NB4 (cell line): ENCODE data around the gene TNFRSF8.

Source experiments
- CTCF ChIP-seq: IDR thresholded peaks from one replicate; pipeline ENCODE4 v1.5.1; 2012; ENCODE audit warnings: low read depth, low read length
- MYC ChIP-seq: IDR thresholded peaks from 2 replicates; pipeline ENCODE4 v1.6.1; 2011; ENCODE audit warnings: low read depth, low read length
- POLR2A ChIP-seq: IDR thresholded peaks from 2 replicates; pipeline ENCODE4 v1.6.1; 2011; ENCODE audit warnings: mild to moderate bottlenecking; ENCODE audit not compliant: insufficient read length; ENCODE audit errors: extremely low read depth
- TF ChIP-seq, protein P1 (sequence below): IDR thresholded peaks from 2 replicates; pipeline ENCODE4 v1.6.1; 2011; ENCODE audit warnings: low read depth, low read length

DNA sequence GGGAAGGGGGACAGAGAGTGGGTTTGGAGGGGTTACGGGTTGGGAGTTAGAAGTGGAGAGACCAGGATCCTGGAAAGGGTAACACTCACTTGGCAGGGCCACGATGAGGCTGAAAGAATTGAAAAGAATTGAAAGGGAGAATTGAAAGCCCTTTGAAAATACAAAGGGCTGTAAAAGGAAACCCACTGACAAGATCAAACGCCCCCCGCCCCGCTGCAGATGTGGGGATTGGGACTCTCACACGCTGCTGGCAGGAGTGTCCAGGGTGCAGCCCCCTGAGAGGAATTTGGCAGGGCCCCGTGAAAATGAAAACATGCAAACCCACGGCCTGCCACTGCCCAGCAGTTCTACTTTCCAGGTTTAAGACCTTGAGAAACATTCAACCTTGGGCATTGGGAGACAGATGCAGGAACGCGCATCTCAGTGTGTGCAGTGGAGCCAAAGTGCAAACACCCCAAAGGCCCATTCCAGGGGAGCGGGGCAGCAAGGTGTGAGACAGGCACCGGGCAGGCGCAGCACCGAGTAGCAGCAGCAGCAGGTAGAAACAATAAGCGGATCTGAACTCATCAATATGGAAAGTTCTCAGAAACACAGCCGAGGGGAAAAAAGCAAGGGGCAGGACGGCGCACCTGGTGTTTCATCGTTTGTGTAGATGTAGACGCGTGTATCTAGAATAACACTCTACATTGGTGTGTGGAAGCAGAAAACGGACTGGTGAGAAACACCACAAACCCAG, 95.4 kb downstream of the TNFRSF8 start:
- TF ChIP-seq CTCF (no peak), POLR2A (no peak), MYC (no peak)
- TF ChIP-seq, protein P1, sequence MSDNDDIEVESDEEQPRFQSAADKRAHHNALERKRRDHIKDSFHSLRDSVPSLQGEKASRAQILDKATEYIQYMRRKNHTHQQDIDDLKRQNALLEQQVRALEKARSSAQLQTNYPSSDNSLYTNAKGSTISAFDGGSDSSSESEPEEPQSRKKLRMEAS, result no peak
